T-helper 17 cell (primary cell): ENCODE measurements around the gene ADRA1B. TPM values are rescaled to one million over a fixed set of nuclear protein-coding genes. Genes with fewer than 3 reads are reported as not detected.

ENCODE experiments used
- ATAC-seq: fragments of 150-1000 bp; cut with Tn5 transposase; 2 replicates; pipeline ENCODE4 v1.10.0; 2021; ENCODE audit warnings: mild to moderate bottlenecking, moderate library complexity
- DNase-seq, 3 donors: peaks; one replicate each; pipeline versions ENCODE4 v3.0.0 to v3.0.0-alpha.2; 2020 to 2021
- H3K9me3 ChIP-seq: one replicate; pipeline ENCODE4 v1.7.0; 2013; ENCODE audit warnings: low read length, mild to moderate bottlenecking; ENCODE audit not compliant: control insufficient read depth, poor library complexity, severe bottlenecking
- H3K27ac Mint-ChIP-seq: one replicate; pipeline ENCODE4 v1.8.0; 2022; ENCODE audit warnings: mild to moderate bottlenecking, moderate library complexity, mixed read lengths
- H3K27me3 Mint-ChIP-seq: one replicate; pipeline ENCODE4 v1.8.0; 2022; ENCODE audit warnings: mixed read lengths
- H3K36me3 Mint-ChIP-seq: one replicate; pipeline ENCODE4 v1.8.0; 2022; ENCODE audit warnings: low read depth, mixed read lengths
- H3K4me1 Mint-ChIP-seq: one replicate; pipeline ENCODE4 v1.8.0; 2022; ENCODE audit warnings: mild to moderate bottlenecking, mixed read lengths
- H3K4me3 Mint-ChIP-seq: one replicate; pipeline ENCODE4 v1.8.0; 2022; ENCODE audit warnings: mild to moderate bottlenecking, moderate library complexity, mixed read lengths
- total RNA-seq, 4 donors: library from RNA in 2 of 4; stranded (reverse) in 2 of 4; gene quantifications; one replicate each; pipeline ENCODE4 v1.2.3 and lab custom pipeline; 2022 to 2026

Gene ADRA1B
- total RNA-seq, 2 donors from 2014 or later = not detected

GRCh38 chr5:159890141-159890540 is 26.1 kb upstream of the ADRA1B start:
- no peak for ATAC-seq
- no peak overlapping the region for H3K4me3 Mint-ChIP-seq
- no peaks in the 10 kb centered on the region for H3K4me1 Mint-ChIP-seq
- H3K36me3 Mint-ChIP-seq = no peaks in the 10 kb centered on the region
- no peak for DNase-seq
- H3K27ac Mint-ChIP-seq = no peak overlapping the region
- no peaks in the 10 kb centered on the region for H3K9me3 ChIP-seq
- H3K27me3 Mint-ChIP-seq = peaks cover 35% of the 10 kb centered on the region

- DNase-seq (no peak), ATAC-seq (no peak)
- no peaks in the 10 kb centered on the region for H3K36me3 Mint-ChIP-seq
- H3K27ac Mint-ChIP-seq = no peak overlapping the region
- peaks cover 43% of the 10 kb centered on the region for H3K27me3 Mint-ChIP-seq
- H3K4me1 Mint-ChIP-seq = no peaks in the 10 kb centered on the region
- no peak overlapping the region for H3K4me3 Mint-ChIP-seq
- no peaks in the 10 kb centered on the region for H3K9me3 ChIP-seq
These were observed 24.9 kb upstream of the ADRA1B start for GRCh38 chr5:159891371-159891770.

- no peaks in the 10 kb centered on the region for H3K9me3 ChIP-seq
- H3K4me1 Mint-ChIP-seq = no peaks in the 10 kb centered on the region
- H3K27ac Mint-ChIP-seq = no peak overlapping the region
- DNase-seq = no peak
- ATAC-seq = no peak
- H3K4me3 Mint-ChIP-seq = no peak overlapping the region
- H3K27me3 Mint-ChIP-seq = peaks cover 56% of the 10 kb centered on the region
- no peaks in the 10 kb centered on the region for H3K36me3 Mint-ChIP-seq
These were observed 23.1 kb upstream of the ADRA1B start for GRCh38 chr5:159893040-159893695.

GRCh38 chr5:159894149-159894720 is 22.0 kb upstream of the ADRA1B start:
- Mint-ChIP-seq H3K4me1 (peaks cover 2% of the 10 kb centered on the region), H3K27ac (no peak overlapping the region), H3K27me3 (peaks cover 57% of the 10 kb centered on the region), H3K36me3 (no peaks in the 10 kb centered on the region), H3K4me3 (no peak overlapping the region)
- H3K9me3 ChIP-seq = no peaks in the 10 kb centered on the region
- DNase-seq (no peak), ATAC-seq (no peak)

- H3K27ac Mint-ChIP-seq = no peak overlapping the region
- H3K4me1 Mint-ChIP-seq = peaks cover 2% of the 10 kb centered on the region
- ATAC-seq = no peak
- no peak for DNase-seq
- H3K4me3 Mint-ChIP-seq = no peak overlapping the region
- peaks cover 71% of the 10 kb centered on the region for H3K27me3 Mint-ChIP-seq
- H3K9me3 ChIP-seq = no peaks in the 10 kb centered on the region
- no peaks in the 10 kb centered on the region for H3K36me3 Mint-ChIP-seq
These were observed 18.4 kb upstream of the ADRA1B start for GRCh38 chr5:159897786-159898393.

GRCh38 chr5:159899067-159900049 is 16.9 kb upstream of the ADRA1B start:
- ATAC-seq (no peak), DNase-seq (no peak)
- no peaks in the 10 kb centered on the region for H3K9me3 ChIP-seq
- Mint-ChIP-seq H3K27me3 (peaks cover 70% of the 10 kb centered on the region), H3K36me3 (no peaks in the 10 kb centered on the region), H3K4me1 (peaks cover 2% of the 10 kb centered on the region), H3K4me3 (no peak overlapping the region), H3K27ac (no peak overlapping the region)

GRCh38 chr5:159901308-159901707 is 15.0 kb upstream of the ADRA1B start:
- Mint-ChIP-seq H3K4me1 (peaks cover 2% of the 10 kb centered on the region), H3K27me3 (peaks cover 73% of the 10 kb centered on the region)
- no peak for ATAC-seq

GRCh38 chr5:159901772-159902171 is 14.5 kb upstream of the ADRA1B start:
- Mint-ChIP-seq H3K4me1 (peaks cover 2% of the 10 kb centered on the region), H3K27me3 (peaks cover 68% of the 10 kb centered on the region), H3K27ac (no peak overlapping the region), H3K36me3 (no peaks in the 10 kb centered on the region), H3K4me3 (no peak overlapping the region)
- no peak for DNase-seq
- no peak for ATAC-seq
- no peaks in the 10 kb centered on the region for H3K9me3 ChIP-seq

More at GRCh38 chr5:159901308-159901707, 15.0 kb upstream of the ADRA1B start:
- no peaks in the 10 kb centered on the region for H3K9me3 ChIP-seq
- Mint-ChIP-seq H3K4me3 (no peak overlapping the region), H3K36me3 (no peaks in the 10 kb centered on the region), H3K27ac (no peak overlapping the region)
- no peak for DNase-seq

- Mint-ChIP-seq H3K27ac (no peak overlapping the region), H3K36me3 (no peaks in the 10 kb centered on the region), H3K4me1 (peaks cover 2% of the 10 kb centered on the region), H3K27me3 (peaks cover 66% of the 10 kb centered on the region), H3K4me3 (no peak overlapping the region)
- ATAC-seq (no peak), DNase-seq (no peak)
- H3K9me3 ChIP-seq = no peaks in the 10 kb centered on the region
These were observed 13.7 kb upstream of the ADRA1B start for GRCh38 chr5:159902444-159903121.

- no peak overlapping the region for H3K27ac Mint-ChIP-seq
- H3K27me3 Mint-ChIP-seq = peaks cover 66% of the 10 kb centered on the region
- H3K4me3 Mint-ChIP-seq = no peak overlapping the region
- H3K36me3 Mint-ChIP-seq = no peaks in the 10 kb centered on the region
- no peak for ATAC-seq
- DNase-seq = no peak
- H3K4me1 Mint-ChIP-seq = peaks cover 2% of the 10 kb centered on the region
- no peaks in the 10 kb centered on the region for H3K9me3 ChIP-seq
These were observed 13.2 kb upstream of the ADRA1B start for GRCh38 chr5:159903131-159903530.

- Mint-ChIP-seq H3K27me3 (peaks cover 68% of the 10 kb centered on the region), H3K4me1 (peaks cover 2% of the 10 kb centered on the region), H3K27ac (no peak overlapping the region), H3K36me3 (no peaks in the 10 kb centered on the region), H3K4me3 (no peak overlapping the region)
- no peaks in the 10 kb centered on the region for H3K9me3 ChIP-seq
- ATAC-seq (no peak), DNase-seq (no peak)
These were observed 11.4 kb upstream of the ADRA1B start for GRCh38 chr5:159904874-159905273.

- H3K4me1 Mint-ChIP-seq = peaks cover 2% of the 10 kb centered on the region
These were observed 10.8 kb upstream of the ADRA1B start for GRCh38 chr5:159905496-159905895.

More at GRCh38 chr5:159905496-159905895, 10.8 kb upstream of the ADRA1B start:
- DNase-seq = no peak
- H3K27ac Mint-ChIP-seq = no peak overlapping the region
- no peaks in the 10 kb centered on the region for H3K36me3 Mint-ChIP-seq
- H3K4me3 Mint-ChIP-seq = no peak overlapping the region
- peaks cover 67% of the 10 kb centered on the region for H3K27me3 Mint-ChIP-seq
- no peaks in the 10 kb centered on the region for H3K9me3 ChIP-seq
- ATAC-seq = no peak
